GM18907 (cell line): ENCODE data around the gene CITED4.

Experiments used
- ATAC-seq: cut with Tn5 transposase; IDR thresholded peaks from one replicate; pipeline ENCODE4 v1.9.1; 2021; ENCODE audit warnings: mild to moderate bottlenecking, moderate library complexity; ENCODE audit not compliant: unreplicated experiment

CITED4 gene

GRCh38 chr1:40837601-40838000 lies 24.6 kb downstream of the CITED4 start:
- no peak for ATAC-seq

GRCh38 chr1:40836283-40836682 lies 25.9 kb downstream of the CITED4 start:
- no peak for ATAC-seq

- no peak for ATAC-seq
These were observed 27.1 kb downstream of the CITED4 start for GRCh38 chr1:40834968-40835545.

DNA sequence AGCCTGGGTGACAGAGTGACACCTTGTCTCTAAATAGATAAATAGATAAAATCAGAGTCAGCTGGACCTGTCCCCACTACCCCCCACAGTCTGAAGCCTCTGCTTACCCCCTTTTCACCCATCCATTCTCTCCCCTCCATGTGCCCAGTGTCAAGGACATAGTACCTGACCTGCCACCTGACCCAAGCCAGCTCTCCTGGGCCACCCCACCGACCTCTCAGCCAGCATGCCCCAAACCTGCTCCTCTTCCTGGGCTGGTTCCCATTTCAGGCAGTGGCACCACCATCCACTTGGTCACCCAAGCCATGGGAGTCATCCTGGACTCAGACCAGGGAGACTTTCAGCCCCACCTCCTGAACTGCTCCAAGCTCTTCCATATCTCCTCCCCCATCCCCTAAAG lies 28.2 kb downstream of the CITED4 start:
- ATAC-seq = no peak

- no peak for ATAC-seq
These were observed 31.0 kb downstream of the CITED4 start for GRCh38 chr1:40831001-40831732.

- ATAC-seq = no peak
These were observed 31.7 kb downstream of the CITED4 start for GRCh38 chr1:40830419-40830943.

- no peak for ATAC-seq
These were observed 32.4 kb downstream of the CITED4 start for GRCh38 chr1:40829631-40830245.

DNA sequence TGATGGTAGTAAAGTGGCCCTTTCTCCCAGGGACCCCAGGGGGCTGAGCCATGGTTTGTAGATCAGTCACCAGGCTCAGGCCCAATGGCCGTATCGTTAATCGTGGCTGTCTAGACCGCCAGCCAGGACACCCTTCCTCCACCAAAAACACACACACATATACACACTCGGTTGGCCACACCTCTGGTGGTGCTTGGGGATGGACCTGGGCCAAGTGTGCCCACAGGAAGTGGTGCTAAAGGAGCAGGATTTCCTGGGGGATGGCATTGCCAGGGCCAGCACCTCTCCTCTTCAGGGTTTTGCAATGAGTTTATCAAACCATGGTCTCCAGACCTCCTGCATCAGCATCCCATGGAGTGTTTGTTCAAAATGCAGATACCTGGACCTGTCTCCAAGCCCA lies 36.2 kb downstream of the CITED4 start:
- no peak for ATAC-seq

DNA sequence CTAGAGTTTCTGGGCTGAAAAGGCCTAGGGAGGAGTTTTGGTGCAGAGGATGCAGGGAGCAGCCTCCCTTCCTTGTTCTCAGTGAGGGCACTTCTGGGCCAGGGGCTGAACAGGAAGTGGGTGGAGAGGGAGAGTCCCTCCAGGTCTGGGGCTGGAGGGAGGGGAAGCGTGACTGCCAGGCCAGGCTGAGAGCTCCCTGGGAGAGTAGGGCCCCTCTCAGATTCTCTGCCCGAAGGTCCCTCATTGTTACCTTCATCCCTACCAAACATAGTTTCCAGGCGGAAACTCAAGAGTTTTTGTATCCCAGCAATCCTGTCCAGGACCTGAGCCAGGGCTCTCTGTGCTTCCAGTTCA lies 36.8 kb downstream of the CITED4 start:
- ATAC-seq = peak; percentile 64

DNA sequence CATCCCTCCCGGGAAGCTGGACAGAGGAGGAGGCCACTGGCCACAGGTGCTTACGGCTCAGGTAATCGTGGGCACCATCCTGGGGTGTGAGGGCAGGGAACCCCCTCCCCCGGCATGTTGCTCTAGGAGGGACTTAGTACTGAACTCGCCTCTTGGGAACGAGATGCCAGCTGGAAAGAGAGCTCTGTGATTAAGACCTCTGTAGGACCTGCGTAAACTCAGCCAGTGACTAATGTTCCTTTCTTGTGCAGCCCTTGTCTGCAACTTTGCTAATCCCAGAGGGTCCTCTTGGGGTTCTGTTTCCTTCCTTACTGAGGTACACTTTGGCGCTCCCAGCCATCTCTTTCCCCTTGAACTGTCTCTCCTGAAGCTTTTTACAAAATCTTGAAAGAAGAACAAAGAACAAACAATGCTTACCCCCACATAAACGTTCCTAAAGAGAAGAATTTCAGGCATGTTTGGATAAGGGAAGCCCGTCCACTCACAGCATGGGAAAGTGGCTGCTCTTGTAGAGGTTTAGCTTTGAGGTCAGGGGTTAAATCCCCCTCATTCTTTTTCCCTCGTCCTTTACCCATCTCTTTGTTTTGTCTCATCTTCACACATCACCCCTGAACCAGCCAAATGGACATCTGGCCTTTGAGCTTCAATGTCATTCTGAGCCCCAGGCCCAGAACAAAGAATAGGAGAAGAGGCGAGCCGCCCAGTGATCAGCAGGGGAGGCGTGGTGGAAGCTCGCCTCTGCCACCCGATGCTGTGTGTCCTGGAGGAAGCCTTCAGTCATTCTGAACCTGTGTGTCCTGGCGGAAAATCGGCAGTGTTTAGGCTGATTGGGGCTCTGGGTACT lies 37.4 kb downstream of the CITED4 start:
- ATAC-seq = no peak

GRCh38 chr1:40823983-40824382 lies 38.2 kb downstream of the CITED4 start:
- no peak for ATAC-seq

- ATAC-seq = no peak
These were observed 38.8 kb downstream of the CITED4 start for GRCh38 chr1:40823345-40823744.

DNA sequence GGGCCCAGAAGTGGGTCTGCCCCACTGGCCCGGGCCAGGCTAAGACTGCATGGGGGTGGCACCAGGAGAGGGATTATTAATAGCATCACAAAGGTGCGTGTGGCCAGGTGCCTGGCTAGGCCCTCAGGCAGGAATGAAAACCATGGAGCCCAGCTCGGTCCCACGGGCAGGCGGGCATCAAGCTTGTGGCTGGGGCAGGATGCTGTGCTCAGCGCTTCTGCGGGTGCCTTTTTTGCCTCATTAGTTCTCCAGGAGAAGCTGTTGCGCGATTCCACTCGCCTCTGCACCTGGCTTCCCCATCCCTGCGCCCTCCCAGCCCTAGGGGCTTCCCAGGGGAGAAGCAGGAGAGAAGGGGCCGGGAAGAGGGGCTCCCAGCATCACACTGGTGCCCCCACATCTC lies 39.3 kb downstream of the CITED4 start:
- no peak for ATAC-seq

DNA sequence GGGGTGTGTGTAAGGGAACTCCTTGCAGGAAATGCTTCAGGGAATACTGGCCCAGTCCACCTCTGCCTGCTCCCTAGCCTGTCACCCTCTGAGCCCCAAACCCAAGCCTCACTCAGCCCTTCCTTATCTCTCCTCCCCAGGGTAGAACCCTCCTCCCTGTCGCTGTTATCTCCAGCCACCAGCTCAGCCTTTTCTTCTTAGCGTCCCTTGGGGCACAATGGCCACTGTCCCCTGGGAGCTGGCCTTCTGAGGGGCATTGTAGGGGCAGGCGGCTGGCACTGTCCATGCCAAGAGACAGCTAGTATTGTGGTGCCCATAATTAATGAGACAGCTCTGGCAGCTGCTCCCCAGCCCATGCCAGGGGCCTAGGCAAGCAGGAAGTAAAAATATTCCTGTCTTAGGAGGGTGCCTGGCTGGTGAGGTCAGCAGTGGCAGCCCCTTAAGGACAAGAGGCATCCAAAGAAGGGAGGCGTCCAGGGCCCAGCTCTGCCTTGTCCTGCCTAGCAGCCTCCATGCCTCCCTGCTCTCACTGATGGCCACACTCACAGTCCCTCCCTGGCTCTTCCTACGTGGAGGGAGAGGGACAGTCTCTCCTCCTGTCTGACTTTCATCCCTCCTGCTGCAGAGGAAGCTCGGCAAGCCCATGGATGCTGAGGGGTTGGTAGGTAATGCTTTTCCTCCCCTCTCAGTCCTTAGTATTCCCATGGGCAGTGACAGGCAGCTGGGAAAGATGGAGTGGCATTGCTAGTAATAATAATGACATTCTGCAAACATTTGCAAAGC lies 41.1 kb downstream of the CITED4 start:
- no peak for ATAC-seq

DNA sequence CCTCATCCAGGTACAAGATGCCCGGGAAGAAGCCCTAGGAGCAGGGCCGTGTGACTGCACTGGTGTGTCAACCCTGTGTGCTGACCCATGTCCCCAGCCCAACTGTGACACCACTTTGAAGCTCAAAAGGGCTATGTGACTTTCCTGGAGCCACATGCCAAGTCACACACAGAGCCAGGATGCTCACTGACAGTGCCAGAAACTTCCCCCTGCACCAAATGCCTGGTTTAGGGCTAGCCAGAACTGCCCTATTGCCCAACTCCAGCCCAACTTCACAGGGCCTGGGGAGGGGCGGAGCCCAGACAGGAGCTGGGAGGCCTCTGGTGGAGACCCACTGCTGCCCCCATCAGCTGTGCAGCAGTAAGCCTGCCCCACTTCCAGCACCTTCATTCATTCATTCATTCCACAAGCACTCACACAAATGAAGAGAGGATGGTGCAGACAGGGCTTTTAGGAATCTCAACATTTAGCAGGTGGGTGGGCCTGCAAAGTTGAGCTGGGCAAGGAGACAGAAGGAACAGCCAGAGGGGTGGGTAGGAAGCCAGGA lies 41.8 kb downstream of the CITED4 start:
- ATAC-seq = no peak

- no peak for ATAC-seq
These were observed 43.1 kb downstream of the CITED4 start for GRCh38 chr1:40819101-40819500.

GRCh38 chr1:40818264-40818961 lies 43.8 kb downstream of the CITED4 start:
- peak; percentile 78 for ATAC-seq

GRCh38 chr1:40817791-40818263 lies 44.3 kb downstream of the CITED4 start:
- peak; percentile 30 for ATAC-seq

DNA sequence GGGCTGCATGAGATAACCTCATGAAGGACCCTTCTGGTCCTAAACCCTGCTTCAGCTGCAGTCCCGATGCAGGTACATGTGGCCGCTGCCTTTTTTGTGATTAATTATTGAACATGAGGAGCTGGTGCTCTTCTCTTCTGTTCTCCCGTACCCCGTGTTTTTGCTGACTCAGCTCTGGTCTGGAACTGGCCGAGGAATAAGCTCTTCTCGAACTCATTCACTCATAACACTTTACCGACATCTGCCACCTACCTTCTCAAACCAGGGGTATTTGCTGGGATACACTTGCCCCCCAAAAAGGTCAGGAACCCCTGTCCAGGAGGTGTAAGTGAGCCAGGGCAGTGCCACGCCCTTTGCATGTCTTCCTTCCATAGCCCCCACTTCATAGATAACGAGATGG lies 46.7 kb downstream of the CITED4 start:
- ATAC-seq = no peak
